ENCODE results near the gene KIZ. TPM values are rescaled to one million over a fixed set of nuclear protein-coding genes. Genes with fewer than 3 reads are reported as not detected.
A peak's percentile ranks its signal among the peaks of the same experiment; 100 is the strongest.

KIZ gene
- total RNA-seq, 1 donor from 2014 or later: 60.0 TPM

GRCh38 chr20:21117521-21117920 is 8.4 kb upstream of the KIZ start:
- Histone ChIP-seq H3F3A (ENCODE audit: low read depth) (no peaks in the 10 kb centered on the region), H4K20me1 (ENCODE audit: low read depth) (no peaks in the 10 kb centered on the region), H3K4me1 (peaks cover 6% of the 10 kb centered on the region), H3K9me3 (ENCODE audit: low read depth) (no peaks in the 10 kb centered on the region), H3K27me3 (no peaks in the 10 kb centered on the region), H3K4me2 (no peak overlapping the region), H3K79me2 (ENCODE audit: low read depth) (no peaks in the 10 kb centered on the region), H2AFZ (replicated peaks) (no peak overlapping the region), H3K36me3 (no peaks in the 10 kb centered on the region), H3K27ac (no peak overlapping the region), H3K9ac (no peak overlapping the region), H3K4me3 (no peak overlapping the region)
- H3K9me3 Mint-ChIP-seq: peaks cover 4% of the 10 kb centered on the region
- no peak for DNase-seq (ENCODE audit: low spot score)
- H3K36me3 Mint-ChIP-seq: no peaks in the 10 kb centered on the region
- H3K4me1 Mint-ChIP-seq: no peaks in the 10 kb centered on the region
- no peak overlapping the region for H3K27ac Mint-ChIP-seq
- H3K4me3 Mint-ChIP-seq: no peak overlapping the region
- TF ChIP-seq EZH2 (IDR thresholded peaks at IDR 0.05): no peak
- no peak for TF ChIP-seq EZH2phosphoT487 (IDR thresholded peaks at IDR 0.05)
- TF ChIP-seq, protein P1, sequence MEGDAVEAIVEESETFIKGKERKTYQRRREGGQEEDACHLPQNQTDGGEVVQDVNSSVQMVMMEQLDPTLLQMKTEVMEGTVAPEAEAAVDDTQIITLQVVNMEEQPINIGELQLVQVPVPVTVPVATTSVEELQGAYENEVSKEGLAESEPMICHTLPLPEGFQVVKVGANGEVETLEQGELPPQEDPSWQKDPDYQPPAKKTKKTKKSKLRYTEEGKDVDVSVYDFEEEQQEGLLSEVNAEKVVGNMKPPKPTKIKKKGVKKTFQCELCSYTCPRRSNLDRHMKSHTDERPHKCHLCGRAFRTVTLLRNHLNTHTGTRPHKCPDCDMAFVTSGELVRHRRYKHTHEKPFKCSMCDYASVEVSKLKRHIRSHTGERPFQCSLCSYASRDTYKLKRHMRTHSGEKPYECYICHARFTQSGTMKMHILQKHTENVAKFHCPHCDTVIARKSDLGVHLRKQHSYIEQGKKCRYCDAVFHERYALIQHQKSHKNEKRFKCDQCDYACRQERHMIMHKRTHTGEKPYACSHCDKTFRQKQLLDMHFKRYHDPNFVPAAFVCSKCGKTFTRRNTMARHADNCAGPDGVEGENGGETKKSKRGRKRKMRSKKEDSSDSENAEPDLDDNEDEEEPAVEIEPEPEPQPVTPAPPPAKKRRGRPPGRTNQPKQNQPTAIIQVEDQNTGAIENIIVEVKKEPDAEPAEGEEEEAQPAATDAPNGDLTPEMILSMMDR (IDR thresholded peaks at IDR 0.05): no peak
- H3K27me3 Mint-ChIP-seq (ENCODE audit: insufficient read depth, low read depth): peaks cover 6% of the 10 kb centered on the region

GRCh38 chr20:21118138-21118537 is 7.7 kb upstream of the KIZ start:
- no peaks in the 10 kb centered on the region for H3K36me3 Mint-ChIP-seq
- H3K4me1 Mint-ChIP-seq: no peaks in the 10 kb centered on the region
- no peak for DNase-seq (ENCODE audit: low spot score)
- peaks cover 3% of the 10 kb centered on the region for H3K27me3 Mint-ChIP-seq (ENCODE audit: insufficient read depth, low read depth)
- Histone ChIP-seq H3F3A (ENCODE audit: low read depth) (no peaks in the 10 kb centered on the region), H3K9me3 (ENCODE audit: low read depth) (no peaks in the 10 kb centered on the region), H3K27ac (no peak overlapping the region), H2AFZ (replicated peaks) (no peak overlapping the region), H4K20me1 (ENCODE audit: low read depth) (no peaks in the 10 kb centered on the region), H3K27me3 (no peaks in the 10 kb centered on the region), H3K79me2 (ENCODE audit: low read depth) (no peaks in the 10 kb centered on the region), H3K4me2 (no peak overlapping the region), H3K4me1 (peaks cover 6% of the 10 kb centered on the region), H3K36me3 (no peaks in the 10 kb centered on the region), H3K9ac (no peak overlapping the region), H3K4me3 (no peak overlapping the region)
- no peak overlapping the region for H3K4me3 Mint-ChIP-seq
- TF ChIP-seq EZH2phosphoT487 (IDR thresholded peaks at IDR 0.05) (no peak), EZH2 (IDR thresholded peaks at IDR 0.05) (no peak)
- TF ChIP-seq, protein P1 (IDR thresholded peaks at IDR 0.05): no peak
- no peak overlapping the region for H3K27ac Mint-ChIP-seq
- peaks cover 4% of the 10 kb centered on the region for H3K9me3 Mint-ChIP-seq

- no peaks in the 10 kb centered on the region for H4K20me1 ChIP-seq (ENCODE audit: low read depth)
- no peak overlapping the region for H3K27ac ChIP-seq
- H3K36me3 Mint-ChIP-seq: no peaks in the 10 kb centered on the region
- no peak overlapping the region for H3K4me3 ChIP-seq
- H3K4me2 ChIP-seq: peak overlapping the region; percentile 45
- no peak for TF ChIP-seq EZH2phosphoT487 (IDR thresholded peaks at IDR 0.05)
- TF ChIP-seq, protein P1 (IDR thresholded peaks at IDR 0.05): no peak
- no peak for TF ChIP-seq EZH2 (IDR thresholded peaks at IDR 0.05)
- no peaks in the 10 kb centered on the region for H3K79me2 ChIP-seq (ENCODE audit: low read depth)
- no peak for DNase-seq (ENCODE audit: low spot score)
- peak overlapping the region; percentile 45 for H2AFZ ChIP-seq (replicated peaks)
- H3K27ac Mint-ChIP-seq: no peak overlapping the region
- peaks cover 2% of the 10 kb centered on the region for H3K27me3 Mint-ChIP-seq (ENCODE audit: insufficient read depth, low read depth)
- H3K27me3 ChIP-seq: no peaks in the 10 kb centered on the region
- H3F3A ChIP-seq (ENCODE audit: low read depth): no peaks in the 10 kb centered on the region
- no peak overlapping the region for H3K4me3 Mint-ChIP-seq
- no peaks in the 10 kb centered on the region for H3K4me1 Mint-ChIP-seq
- H3K9me3 Mint-ChIP-seq: peaks cover 4% of the 10 kb centered on the region
- H3K9ac ChIP-seq: no peak overlapping the region
- no peaks in the 10 kb centered on the region for H3K9me3 ChIP-seq (ENCODE audit: low read depth)
- no peaks in the 10 kb centered on the region for H3K36me3 ChIP-seq
- peaks cover 6% of the 10 kb centered on the region for H3K4me1 ChIP-seq
Measured at GRCh38 chr20:21118782-21119181, 7.1 kb upstream of the KIZ start.
